GM23338 (cell line): ENCODE data around the gene PRCC. TPM values are rescaled to one million over a fixed set of nuclear protein-coding genes. Genes with fewer than 3 reads are reported as not detected.

Experiments used
- CREB1 ChIP-seq: fragments of 250-450 bp; sonication (Bioruptor Pico); IDR thresholded peaks from 2 replicates; pipeline ENCODE4 v1.5.0; 2020; ENCODE audit warnings: low read depth, mild to moderate bottlenecking, moderate library complexity
- ETS1 ChIP-seq: IDR thresholded peaks from 2 replicates; pipeline ENCODE4 v1.6.1; 2016; ENCODE audit warnings: antibody characterized with exemption
- NANOG ChIP-seq: IDR thresholded peaks from 2 replicates; pipeline ENCODE4 v1.6.1; 2016; ENCODE audit warnings: antibody characterized with exemption, borderline replicate concordance
- POLR2AphosphoS5 ChIP-seq: IDR thresholded peaks from 2 replicates; pipeline ENCODE4 v1.6.1; 2016; ENCODE audit warnings: antibody characterized with exemption, low read depth
- REST ChIP-seq: IDR thresholded peaks from one replicate; pipeline ENCODE4 v1.6.1; 2018; ENCODE audit warnings: antibody characterized with exemption; ENCODE audit not compliant: unreplicated experiment
- ZNF462 ChIP-seq: fragments of 250-450 bp; sonication (Bioruptor Pico); IDR thresholded peaks from 2 replicates; pipeline ENCODE4 v1.5.0; 2020; ENCODE audit warnings: mild to moderate bottlenecking, moderate library complexity
- polyA plus RNA-seq: library from polyadenylated mRNA; unstranded; fragments of >200 nt; fragmentation: Nextera tagmentation; extraction: Ambion mirVana; gene quantifications from 2 replicates; pipeline ENCODE4 v1.2.1, GENCODE V29; 2016
- total RNA-seq: library from RNA; depleted of rRNA; stranded (reverse); fragments of >200 nt; shearing (Covaris generic); gene quantifications from 2 replicates; pipeline ENCODE4 v1.2.3, GENCODE V29; 2014

The PRCC gene
- total and polyA plus RNA-seq, 2 experiments from 2014 or later: 66.2 to 72.9 TPM

- TF ChIP-seq ZNF462 (CRISPR knock-in tag): no peak
- no peak for TF ChIP-seq NANOG
- TF ChIP-seq POLR2AphosphoS5: no peak
- no peak for TF ChIP-seq CREB1 (CRISPR knock-in tag)
- no peak for TF ChIP-seq REST
- TF ChIP-seq ETS1: no peak
Measured at GRCh38 chr1:156809711-156810366, 42.5 kb downstream of the PRCC start (continued).
